ENCODE measurements around the gene HDAC10.

Gene HDAC10

DNA sequence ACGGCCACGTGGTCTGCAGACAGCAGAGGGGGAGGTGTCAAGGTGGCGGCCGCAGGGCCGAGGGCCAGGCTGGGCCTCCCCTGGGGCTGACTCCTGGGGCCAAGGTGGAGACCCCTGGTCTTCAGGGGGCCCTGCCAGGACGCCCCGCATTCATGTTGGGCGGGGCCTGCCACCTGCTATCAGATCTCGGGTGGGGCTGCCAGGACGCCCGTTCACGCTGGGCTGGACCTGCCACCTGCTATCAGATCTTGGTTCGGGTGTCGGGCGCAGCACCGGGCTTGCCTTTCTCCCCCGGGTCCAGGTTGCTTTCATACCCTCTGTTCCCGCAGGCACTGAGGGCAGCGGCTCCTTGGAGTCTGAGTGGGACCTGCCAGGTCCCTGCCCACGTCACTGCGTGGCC, 35.2 kb upstream of the HDAC10 start:
- no peak for TF ChIP-seq REST (IDR thresholded peaks at IDR 0.05; ENCODE audit: insufficient replicate concordance, low read depth)
- no peak for TF ChIP-seq SPI1 (IDR thresholded peaks at IDR 0.05; ENCODE audit: borderline replicate concordance, low read depth)
- no peak for TF ChIP-seq CTCF (IDR thresholded peaks at IDR 0.05; ENCODE audit: insufficient read depth, low read length)
- no peak for TF ChIP-seq GABPA (IDR thresholded peaks at IDR 0.05; ENCODE audit: low read depth)
- TF ChIP-seq POLR2AphosphoS5 (IDR thresholded peaks at IDR 0.05; ENCODE audit: low read depth): no peak
- no peaks in the 10 kb centered on the region for H3K27me3 ChIP-seq (ENCODE audit: insufficient read depth, poor library complexity, severe bottlenecking)
- no peak overlapping the region for H3K4me3 ChIP-seq (replicated peaks; ENCODE audit: insufficient read depth, low read length)
- DNase-seq (ENCODE audit: low read depth in 1 of 2, low spot score in 1 of 2): no peak
- no peak overlapping the region for H3K27ac ChIP-seq (replicated peaks)

GRCh38 chr22:50285568-50286229, 34.6 kb upstream of the HDAC10 start:
- no peak overlapping the region for H3K4me3 ChIP-seq (replicated peaks; ENCODE audit: insufficient read depth, low read length)

More at GRCh38 chr22:50285568-50286229, 34.6 kb upstream of the HDAC10 start:
- no peak for TF ChIP-seq GABPA (IDR thresholded peaks at IDR 0.05; ENCODE audit: low read depth)
- no peak for TF ChIP-seq POLR2AphosphoS5 (IDR thresholded peaks at IDR 0.05; ENCODE audit: low read depth)
- no peak for TF ChIP-seq CTCF (IDR thresholded peaks at IDR 0.05; ENCODE audit: insufficient read depth, low read length)
- no peak for TF ChIP-seq REST (IDR thresholded peaks at IDR 0.05; ENCODE audit: insufficient replicate concordance, low read depth)
- TF ChIP-seq SPI1 (IDR thresholded peaks at IDR 0.05; ENCODE audit: borderline replicate concordance, low read depth): no peak
- no peaks in the 10 kb centered on the region for H3K27me3 ChIP-seq (ENCODE audit: insufficient read depth, poor library complexity, severe bottlenecking)
- H3K27ac ChIP-seq (replicated peaks): no peak overlapping the region
- DNase-seq (ENCODE audit: low read depth in 1 of 2, low spot score in 1 of 2): no peak
